HG03135 (cell line): ENCODE data around the gene DNAH17.

Experiments
- ATAC-seq: cut with Tn5 transposase; IDR thresholded peaks from one replicate; pipeline ENCODE4 v1.9.1; 2021; ENCODE audit warnings: mild to moderate bottlenecking, moderate library complexity; ENCODE audit not compliant: unreplicated experiment

The DNAH17 gene

GRCh38 chr17:78605429-78605828 is 28.2 kb upstream of the DNAH17 start:
- no peak for ATAC-seq

GRCh38 chr17:78602246-78602645 is 25.1 kb upstream of the DNAH17 start:
- no peak for ATAC-seq

GRCh38 chr17:78601577-78602190 is 24.5 kb upstream of the DNAH17 start:
- ATAC-seq = no peak

- ATAC-seq = no peak
Observed at GRCh38 chr17:78600181-78600721, 23.1 kb upstream of the DNAH17 start.

- no peak for ATAC-seq
Observed at GRCh38 chr17:78599419-78599818, 22.2 kb upstream of the DNAH17 start.

GRCh38 chr17:78598013-78598471 is 20.8 kb upstream of the DNAH17 start:
- ATAC-seq = no peak

GRCh38 chr17:78596871-78597764 is 19.9 kb upstream of the DNAH17 start:
- ATAC-seq = no peak

GRCh38 chr17:78595135-78595810 is 18.1 kb upstream of the DNAH17 start:
- ATAC-seq = no peak

GRCh38 chr17:78592991-78593329 is 15.8 kb upstream of the DNAH17 start:
- no peak for ATAC-seq

GRCh38 chr17:78591263-78591671 is 14.1 kb upstream of the DNAH17 start:
- no peak for ATAC-seq

- no peak for ATAC-seq
Observed at GRCh38 chr17:78589885-78590284, 12.7 kb upstream of the DNAH17 start.

- ATAC-seq = no peak
Observed at GRCh38 chr17:78589031-78589675, 12.0 kb upstream of the DNAH17 start.

- ATAC-seq = no peak
Observed at GRCh38 chr17:78588258-78589030, 11.2 kb upstream of the DNAH17 start.

- no peak for ATAC-seq
Observed at GRCh38 chr17:78585006-78585630, 7.9 kb upstream of the DNAH17 start.

GRCh38 chr17:78583091-78583490 is 5.9 kb upstream of the DNAH17 start:
- ATAC-seq = no peak

- no peak for ATAC-seq
Observed at GRCh38 chr17:78581304-78581703, 4.1 kb upstream of the DNAH17 start.

- ATAC-seq = no peak
Observed at GRCh38 chr17:78580277-78580804, 3.1 kb upstream of the DNAH17 start.

- ATAC-seq = no peak
Observed at GRCh38 chr17:78576389-78577112, 645 bp downstream of the DNAH17 start.

GRCh38 chr17:78575899-78576298 is 1.3 kb downstream of the DNAH17 start:
- no peak for ATAC-seq
